ENCODE results near the gene CAPZB. TPM values are rescaled to one million over a fixed set of nuclear protein-coding genes. Genes with fewer than 3 reads are reported as not detected.

Gene CAPZB
- total RNA-seq, 1 donor from 2014 or later = 189 TPM

DNA sequence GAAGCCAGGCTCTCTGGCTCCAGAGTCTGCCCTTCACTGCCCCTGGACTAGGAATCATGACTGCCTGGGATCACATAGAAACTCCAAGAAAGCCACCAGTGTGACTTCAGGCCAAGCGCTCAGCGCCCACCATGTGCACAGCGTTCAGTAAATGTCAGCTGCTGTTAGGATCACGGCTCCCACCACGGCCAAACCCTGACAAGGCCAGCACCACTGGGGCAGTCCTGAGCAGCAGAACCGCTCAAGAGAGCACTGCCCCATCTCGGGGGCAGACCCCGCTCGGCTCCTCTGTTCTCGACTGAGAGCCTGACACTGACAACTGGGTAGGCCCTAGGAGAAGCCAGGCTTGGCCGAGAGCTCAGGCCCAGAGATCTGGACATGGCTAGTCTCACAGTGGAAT is 10.0 kb downstream of the CAPZB start:
- TF ChIP-seq, protein P1, sequence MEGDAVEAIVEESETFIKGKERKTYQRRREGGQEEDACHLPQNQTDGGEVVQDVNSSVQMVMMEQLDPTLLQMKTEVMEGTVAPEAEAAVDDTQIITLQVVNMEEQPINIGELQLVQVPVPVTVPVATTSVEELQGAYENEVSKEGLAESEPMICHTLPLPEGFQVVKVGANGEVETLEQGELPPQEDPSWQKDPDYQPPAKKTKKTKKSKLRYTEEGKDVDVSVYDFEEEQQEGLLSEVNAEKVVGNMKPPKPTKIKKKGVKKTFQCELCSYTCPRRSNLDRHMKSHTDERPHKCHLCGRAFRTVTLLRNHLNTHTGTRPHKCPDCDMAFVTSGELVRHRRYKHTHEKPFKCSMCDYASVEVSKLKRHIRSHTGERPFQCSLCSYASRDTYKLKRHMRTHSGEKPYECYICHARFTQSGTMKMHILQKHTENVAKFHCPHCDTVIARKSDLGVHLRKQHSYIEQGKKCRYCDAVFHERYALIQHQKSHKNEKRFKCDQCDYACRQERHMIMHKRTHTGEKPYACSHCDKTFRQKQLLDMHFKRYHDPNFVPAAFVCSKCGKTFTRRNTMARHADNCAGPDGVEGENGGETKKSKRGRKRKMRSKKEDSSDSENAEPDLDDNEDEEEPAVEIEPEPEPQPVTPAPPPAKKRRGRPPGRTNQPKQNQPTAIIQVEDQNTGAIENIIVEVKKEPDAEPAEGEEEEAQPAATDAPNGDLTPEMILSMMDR (IDR thresholded peaks at IDR 0.05; ENCODE audit: unreplicated experiment) = no peak
- no peaks in the 10 kb centered on the region for H3K9me3 Mint-ChIP-seq (ENCODE audit: low read depth)
- peaks cover 9% of the 10 kb centered on the region for H3K4me1 Mint-ChIP-seq (ENCODE audit: low read depth)
- H3K36me3 Mint-ChIP-seq (ENCODE audit: insufficient read depth) = peaks cover 1% of the 10 kb centered on the region
- H3K27me3 Mint-ChIP-seq = no peaks in the 10 kb centered on the region
- peak overlapping the region; percentile 26 for H3K27ac Mint-ChIP-seq
- H3K4me3 Mint-ChIP-seq (ENCODE audit: low read depth) = no peak overlapping the region
- DNase-seq (ENCODE audit: low spot score, unreplicated experiment) = no peak

DNA sequence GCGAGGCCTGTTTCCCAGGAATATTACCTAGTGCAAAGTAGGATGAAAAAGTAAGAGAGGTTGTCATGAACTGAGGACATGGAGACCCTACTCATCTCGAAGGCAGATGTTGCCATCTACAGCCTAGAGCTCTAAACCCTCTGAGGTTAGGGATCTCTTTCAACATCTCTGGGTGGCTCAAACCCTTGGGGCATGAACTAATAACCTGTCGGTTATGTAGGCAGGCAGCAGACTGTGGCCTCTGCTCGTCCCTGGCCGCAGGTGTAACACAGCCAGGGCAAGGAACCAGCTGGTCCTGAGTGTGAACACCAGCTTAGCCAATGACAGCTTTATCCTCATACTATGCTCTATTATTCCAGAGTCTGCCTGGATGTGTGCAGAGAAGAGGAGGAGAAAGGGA is 13.2 kb downstream of the CAPZB start:
- Mint-ChIP-seq H3K4me1 (ENCODE audit: low read depth) (peaks cover 26% of the 10 kb centered on the region), H3K9me3 (ENCODE audit: low read depth) (no peaks in the 10 kb centered on the region), H3K27me3 (no peaks in the 10 kb centered on the region), H3K36me3 (ENCODE audit: insufficient read depth) (peaks cover 1% of the 10 kb centered on the region), H3K27ac (no peak overlapping the region), H3K4me3 (ENCODE audit: low read depth) (no peak overlapping the region)
- TF ChIP-seq, protein P1 (IDR thresholded peaks at IDR 0.05; ENCODE audit: unreplicated experiment) = no peak
- DNase-seq (ENCODE audit: low spot score, unreplicated experiment) = no peak

DNA sequence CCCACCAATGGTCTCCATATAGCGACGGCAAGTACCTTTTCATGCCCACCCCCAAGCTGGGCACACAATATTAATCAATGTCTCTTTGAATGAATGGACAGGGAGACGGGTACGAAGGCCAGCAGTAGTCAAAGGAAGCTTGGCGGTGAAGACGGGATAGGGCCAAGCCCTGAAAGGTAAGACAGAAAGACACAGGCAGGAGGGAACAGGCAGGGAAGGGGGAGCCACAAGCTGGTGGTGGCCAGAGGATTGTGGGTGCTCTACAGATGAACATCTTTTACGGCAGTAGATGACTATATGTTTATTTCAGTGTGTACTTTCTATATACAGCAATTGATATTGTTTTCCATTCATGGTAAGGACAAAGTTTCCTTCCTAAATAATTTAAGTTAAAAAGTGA is 16.3 kb downstream of the CAPZB start:
- peaks cover 27% of the 10 kb centered on the region for H3K4me1 Mint-ChIP-seq (ENCODE audit: low read depth)
- no peak overlapping the region for H3K4me3 Mint-ChIP-seq (ENCODE audit: low read depth)
- H3K36me3 Mint-ChIP-seq (ENCODE audit: insufficient read depth) = peaks cover 5% of the 10 kb centered on the region
- no peak for DNase-seq (ENCODE audit: low spot score, unreplicated experiment)
- no peaks in the 10 kb centered on the region for H3K9me3 Mint-ChIP-seq (ENCODE audit: low read depth)
- H3K27me3 Mint-ChIP-seq = no peaks in the 10 kb centered on the region
- H3K27ac Mint-ChIP-seq = peak overlapping the region; percentile 25
- TF ChIP-seq, protein P1 (IDR thresholded peaks at IDR 0.05; ENCODE audit: unreplicated experiment) = no peak

DNA sequence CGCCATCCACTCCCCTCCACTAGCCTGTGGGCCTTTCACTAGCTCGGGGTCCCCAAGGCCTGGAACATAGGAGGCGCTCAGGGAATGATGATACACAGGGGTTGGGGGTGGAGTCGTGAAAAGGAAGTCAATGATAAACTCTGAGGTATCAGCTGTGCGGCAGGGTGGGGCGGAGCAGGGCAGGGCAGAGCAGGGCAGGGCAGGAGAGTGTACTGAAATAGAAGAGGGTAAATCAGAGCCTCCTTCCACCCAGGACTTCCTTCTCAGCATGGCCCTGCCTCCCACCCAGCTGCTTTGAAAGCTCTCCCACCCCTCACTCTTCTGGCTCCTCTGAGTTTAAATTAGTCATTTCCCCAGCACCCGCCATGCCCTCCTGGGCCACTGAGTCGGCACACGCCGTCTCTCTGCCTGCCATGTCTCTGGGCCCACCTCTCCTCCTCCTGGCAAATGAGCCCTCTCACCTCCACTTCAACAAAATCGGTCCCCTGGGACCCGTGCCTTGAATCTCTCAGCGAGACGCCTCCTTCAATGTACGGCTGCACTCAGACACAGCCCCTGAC is 16.9 kb downstream of the CAPZB start:
- Mint-ChIP-seq H3K4me3 (ENCODE audit: low read depth) (no peak overlapping the region), H3K36me3 (ENCODE audit: insufficient read depth) (peaks cover 5% of the 10 kb centered on the region), H3K27ac (peak overlapping the region; percentile 56), H3K4me1 (ENCODE audit: low read depth) (peaks cover 27% of the 10 kb centered on the region), H3K9me3 (ENCODE audit: low read depth) (no peaks in the 10 kb centered on the region), H3K27me3 (no peaks in the 10 kb centered on the region)
- TF ChIP-seq, protein P1 (IDR thresholded peaks at IDR 0.05; ENCODE audit: unreplicated experiment) = no peak
- DNase-seq (ENCODE audit: low spot score, unreplicated experiment) = no peak

DNA sequence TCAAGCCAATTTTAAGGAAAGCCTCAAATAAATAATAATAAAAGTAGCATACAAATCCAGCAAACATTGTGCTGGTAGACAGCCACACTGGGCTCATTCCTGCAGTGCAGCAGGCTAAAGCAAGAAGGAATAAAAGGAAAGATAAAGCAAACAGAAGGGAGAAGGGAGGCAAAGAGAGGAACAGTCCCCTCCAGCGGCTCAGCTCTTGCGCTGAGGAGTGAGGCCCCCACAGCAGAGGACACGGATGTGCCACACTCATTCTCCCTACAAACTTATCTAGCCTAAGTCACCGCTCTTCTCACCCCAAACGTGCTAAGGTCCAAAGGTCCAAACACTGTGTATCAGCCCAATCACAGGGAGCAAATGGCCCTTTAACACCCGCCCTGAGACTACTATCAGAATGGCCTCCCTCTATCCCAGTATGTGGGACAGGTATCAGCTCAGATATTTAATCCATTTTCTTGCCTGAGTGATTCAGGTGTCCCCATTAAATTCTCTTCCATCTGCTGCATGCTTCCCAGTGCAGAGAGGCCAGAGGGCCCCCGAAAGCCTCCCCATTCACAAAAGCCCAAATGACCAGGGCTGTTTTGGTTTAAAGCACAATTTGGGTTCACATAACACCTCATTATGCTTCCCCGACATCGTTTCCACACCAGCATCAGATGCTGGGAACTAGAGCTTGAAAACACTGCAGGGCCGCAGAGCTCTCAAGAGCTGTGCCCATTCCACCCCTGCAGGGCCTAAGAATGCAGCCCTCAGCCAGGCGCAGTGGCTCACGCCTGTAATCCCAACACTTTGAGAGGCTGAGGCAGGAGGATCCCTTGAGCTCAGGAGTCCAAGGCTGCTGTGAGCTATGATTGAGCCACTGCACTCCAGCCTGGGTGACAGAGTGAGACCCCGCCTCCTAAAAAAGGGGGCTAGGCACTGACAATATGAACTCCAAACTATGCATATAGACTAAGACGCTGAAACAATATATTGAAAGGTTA is 17.8 kb downstream of the CAPZB start:
- peaks cover 5% of the 10 kb centered on the region for H3K36me3 Mint-ChIP-seq (ENCODE audit: insufficient read depth)
- H3K27me3 Mint-ChIP-seq = no peaks in the 10 kb centered on the region
- TF ChIP-seq, protein P1 (IDR thresholded peaks at IDR 0.05; ENCODE audit: unreplicated experiment) = no peak
- no peak overlapping the region for H3K27ac Mint-ChIP-seq
- H3K9me3 Mint-ChIP-seq (ENCODE audit: low read depth) = no peaks in the 10 kb centered on the region
- no peak for DNase-seq (ENCODE audit: low spot score, unreplicated experiment)
- peaks cover 27% of the 10 kb centered on the region for H3K4me1 Mint-ChIP-seq (ENCODE audit: low read depth)
- no peak overlapping the region for H3K4me3 Mint-ChIP-seq (ENCODE audit: low read depth)

Measured in progenitor cell of endocrine pancreas (in vitro differentiated cells).